Coronary artery (tissue), 2 donors: ENCODE data around the gene EXOC3.
A peak's percentile ranks its signal among the peaks of the same experiment; 100 is the strongest.

Experiments
- DNase-seq: peaks from one replicate; pipeline ENCODE4 v3.0.0-alpha.2; 2017; ENCODE audit warnings: low spot score
- H3K27ac ChIP-seq, 2 donors: fragments of 200-600 bp; sonication (generic); one replicate each; pipeline ENCODE4 v1.5.1; 2016 to 2019
- H3K4me3 ChIP-seq: fragments of 200-600 bp; sonication (generic); 2 replicates; pipeline ENCODE4 v1.5.1; 2016; ENCODE audit warnings: mild to moderate bottlenecking, moderate library complexity
- TF ChIP-seq, protein P1 (sequence below): fragments of 200-600 bp; sonication (generic); IDR thresholded peaks from one replicate; pipeline ENCODE4 v1.5.1; 2019; ENCODE audit warnings: antibody characterized with exemption

EXOC3 gene

DNA sequence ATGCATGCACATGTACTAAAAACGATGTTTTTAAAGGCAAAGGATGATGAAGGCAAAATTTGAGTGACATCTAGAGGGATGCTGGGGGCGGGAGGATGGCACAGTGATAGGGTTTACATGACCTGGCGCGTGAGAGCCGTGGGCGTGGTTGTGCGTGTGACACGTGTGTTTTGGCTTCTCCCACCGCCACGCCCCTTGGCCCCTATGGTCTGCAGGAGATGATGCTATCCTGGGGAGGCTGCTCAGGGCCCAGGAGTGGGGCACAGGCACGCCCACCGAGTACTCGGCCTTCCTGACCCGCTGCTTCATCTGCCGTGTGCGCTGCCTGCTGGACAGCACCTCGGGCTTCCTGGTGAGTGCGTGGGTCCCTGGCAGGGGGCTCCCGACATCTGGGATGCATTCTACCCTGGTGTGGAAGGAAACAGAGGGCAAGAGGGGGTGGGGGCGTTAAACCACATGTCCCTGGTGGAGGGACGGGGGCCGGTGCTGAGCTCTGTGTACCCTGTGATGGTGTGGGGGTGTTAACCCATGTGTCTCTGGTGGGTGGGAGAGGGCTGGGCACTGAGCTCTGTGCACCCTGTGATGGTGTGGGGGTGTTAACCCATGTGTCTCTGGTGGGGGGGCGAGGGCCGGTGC lies 19.2 kb upstream of the EXOC3 start:
- Histone ChIP-seq H3K4me3 (no peak overlapping the region), H3K27ac (no peak overlapping the region)
- TF ChIP-seq, protein P1, sequence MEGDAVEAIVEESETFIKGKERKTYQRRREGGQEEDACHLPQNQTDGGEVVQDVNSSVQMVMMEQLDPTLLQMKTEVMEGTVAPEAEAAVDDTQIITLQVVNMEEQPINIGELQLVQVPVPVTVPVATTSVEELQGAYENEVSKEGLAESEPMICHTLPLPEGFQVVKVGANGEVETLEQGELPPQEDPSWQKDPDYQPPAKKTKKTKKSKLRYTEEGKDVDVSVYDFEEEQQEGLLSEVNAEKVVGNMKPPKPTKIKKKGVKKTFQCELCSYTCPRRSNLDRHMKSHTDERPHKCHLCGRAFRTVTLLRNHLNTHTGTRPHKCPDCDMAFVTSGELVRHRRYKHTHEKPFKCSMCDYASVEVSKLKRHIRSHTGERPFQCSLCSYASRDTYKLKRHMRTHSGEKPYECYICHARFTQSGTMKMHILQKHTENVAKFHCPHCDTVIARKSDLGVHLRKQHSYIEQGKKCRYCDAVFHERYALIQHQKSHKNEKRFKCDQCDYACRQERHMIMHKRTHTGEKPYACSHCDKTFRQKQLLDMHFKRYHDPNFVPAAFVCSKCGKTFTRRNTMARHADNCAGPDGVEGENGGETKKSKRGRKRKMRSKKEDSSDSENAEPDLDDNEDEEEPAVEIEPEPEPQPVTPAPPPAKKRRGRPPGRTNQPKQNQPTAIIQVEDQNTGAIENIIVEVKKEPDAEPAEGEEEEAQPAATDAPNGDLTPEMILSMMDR: no peak
- DNase-seq: no peak

DNA sequence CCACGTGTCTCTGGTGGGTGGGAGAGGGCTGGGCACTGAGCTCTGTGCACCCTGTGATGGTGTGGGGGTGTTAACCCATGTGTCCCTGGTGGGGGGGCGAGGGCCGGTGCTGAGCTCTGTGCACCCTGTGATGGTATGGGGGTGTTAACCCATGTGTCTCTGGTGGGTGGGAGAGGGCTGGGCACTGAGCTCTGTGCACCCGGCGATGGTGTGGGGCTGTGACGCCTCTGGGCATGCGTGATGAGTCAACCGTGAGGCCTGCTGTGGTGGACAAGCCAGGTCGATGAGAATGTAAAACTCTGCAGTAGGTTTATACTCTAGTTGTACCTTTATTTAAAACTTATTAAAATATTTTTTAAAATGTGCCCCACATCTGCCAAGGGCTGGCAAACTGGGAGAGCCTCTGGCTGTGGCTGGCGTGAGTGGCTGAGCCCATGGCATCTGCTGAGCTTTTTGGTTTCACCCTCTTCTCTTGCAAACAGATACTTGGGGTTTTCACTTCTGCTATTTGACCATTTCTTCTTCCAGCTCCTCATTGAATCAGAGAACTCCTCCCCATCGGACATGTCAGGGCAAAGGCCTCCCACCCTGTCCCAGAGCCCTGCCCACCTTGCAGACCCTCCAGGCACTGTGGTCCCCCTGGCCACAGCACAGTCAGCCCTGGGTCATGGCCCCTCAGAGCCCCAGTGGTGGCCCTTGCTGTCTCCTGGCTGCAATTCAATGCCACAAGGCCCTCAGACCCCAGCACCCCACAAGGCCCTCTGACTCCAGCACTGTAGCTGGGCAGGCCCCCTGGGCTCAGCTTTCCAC lies 18.5 kb upstream of the EXOC3 start:
- TF ChIP-seq, protein P1: no peak
- Histone ChIP-seq H3K27ac (no peak overlapping the region), H3K4me3 (no peak overlapping the region)
- DNase-seq: no peak

DNA sequence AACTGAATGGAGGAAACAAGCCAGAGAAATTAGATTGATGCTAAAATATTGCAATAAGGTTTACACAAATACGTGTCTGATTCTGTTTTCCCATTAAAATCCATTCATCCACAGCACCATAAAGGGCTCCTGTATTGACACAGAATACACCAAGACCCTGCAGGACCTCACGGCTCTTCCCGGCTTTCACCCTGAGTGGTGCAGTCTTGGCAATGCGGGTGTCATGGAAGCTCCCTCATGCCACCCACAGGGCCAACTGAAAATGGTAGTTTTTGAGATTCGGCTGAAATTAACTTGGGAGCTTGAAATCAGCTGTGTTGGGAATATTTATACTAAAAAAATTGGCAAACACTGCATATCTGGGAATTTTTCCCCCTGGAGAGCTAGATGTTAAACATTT lies 17.3 kb upstream of the EXOC3 start:
- TF ChIP-seq, protein P1: no peak
- Histone ChIP-seq H3K4me3 (no peak overlapping the region), H3K27ac (no peak overlapping the region)
- no peak for DNase-seq

DNA sequence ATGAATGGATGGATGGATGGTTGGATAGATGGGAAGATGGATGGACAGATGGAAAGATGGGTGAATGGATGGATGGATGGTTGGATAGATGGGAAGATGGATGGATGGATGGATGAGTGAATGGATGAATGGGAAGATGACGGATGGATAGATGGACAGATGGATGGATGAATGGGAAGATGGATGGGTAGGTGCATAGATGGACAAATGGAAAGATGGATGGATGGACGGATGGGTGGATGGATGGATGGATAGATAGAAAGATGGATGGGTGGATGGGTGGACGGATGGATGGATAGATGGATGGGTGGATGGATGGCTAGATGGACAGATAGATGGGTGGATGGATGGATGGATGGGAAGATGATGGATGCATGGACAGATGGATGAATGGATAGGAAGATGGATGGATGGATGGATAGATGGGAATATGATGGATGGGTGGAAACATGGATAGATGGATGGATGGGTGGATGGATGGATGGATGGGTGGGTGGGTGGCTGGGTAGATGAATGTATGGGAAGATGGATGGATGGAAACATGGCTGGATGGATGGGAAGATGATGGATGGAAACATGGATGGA lies 16.5 kb upstream of the EXOC3 start:
- H3K4me3 ChIP-seq: no peak overlapping the region
- no peak for DNase-seq
- TF ChIP-seq, protein P1: no peak
- no peak overlapping the region for H3K27ac ChIP-seq

DNA sequence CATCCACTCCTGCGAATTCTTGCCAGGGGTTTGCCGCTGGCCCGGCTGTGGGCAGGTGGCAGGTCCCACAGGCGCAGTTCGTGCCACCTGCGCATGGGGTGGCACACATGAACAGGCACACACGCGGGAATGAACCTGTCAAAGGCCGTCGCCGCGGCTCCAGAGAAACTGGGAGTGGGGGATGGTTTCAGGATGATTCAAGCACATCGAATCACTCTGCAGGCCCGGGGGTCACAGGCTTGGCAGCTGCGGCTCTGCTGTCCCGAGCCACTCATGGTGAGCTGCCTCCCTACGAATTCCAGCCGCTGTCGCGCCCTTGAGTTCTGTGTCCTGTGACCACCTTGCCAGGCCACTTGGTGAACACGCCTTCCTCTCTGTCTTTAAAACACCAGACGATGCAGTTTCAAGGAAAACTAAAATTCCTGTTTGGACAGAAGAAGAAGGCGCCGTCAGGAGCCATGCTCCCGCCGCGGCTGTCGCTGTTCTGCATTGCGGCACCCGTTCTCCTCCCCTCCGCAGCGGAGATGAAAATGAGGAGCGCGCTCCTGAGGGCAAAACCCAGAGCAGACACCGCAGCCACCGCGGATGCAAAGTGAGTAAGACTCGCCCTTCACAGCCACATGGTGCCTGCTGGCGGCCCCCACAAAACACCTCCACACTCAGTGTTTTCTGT lies 15.4 kb upstream of the EXOC3 start:
- no peak overlapping the region for H3K27ac ChIP-seq
- DNase-seq: no peak
- TF ChIP-seq, protein P1: no peak

DNA sequence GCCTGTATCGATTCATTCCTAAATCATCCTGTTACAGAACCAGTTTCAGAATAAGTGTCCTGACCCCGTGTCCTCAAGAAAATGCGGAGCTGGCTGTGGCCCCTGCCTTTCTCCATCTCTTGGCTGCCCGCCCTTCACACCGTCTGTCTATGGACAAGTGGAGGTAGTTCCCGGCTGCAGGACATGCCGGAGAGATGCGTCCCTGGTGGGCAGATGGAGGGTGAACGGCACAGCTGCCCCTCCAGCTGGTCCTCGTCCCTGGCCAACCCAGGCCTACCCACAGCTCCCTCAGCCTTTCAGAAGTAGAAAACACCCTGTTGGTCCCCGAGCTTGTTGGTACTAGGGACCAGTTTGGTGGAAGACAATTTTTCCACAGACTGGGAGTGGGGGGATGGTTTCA lies 14.8 kb upstream of the EXOC3 start:
- DNase-seq: peak; percentile 69
- no peak overlapping the region for H3K27ac ChIP-seq
- TF ChIP-seq, protein P1: no peak

More for the DNA sequence above, 15.4 kb upstream of the EXOC3 start:
- H3K4me3 ChIP-seq: no peak overlapping the region

More for the DNA sequence above, 14.8 kb upstream of the EXOC3 start:
- no peak overlapping the region for H3K4me3 ChIP-seq
